Measurements from ENCODE around the gene PTPRU.

DNA sequence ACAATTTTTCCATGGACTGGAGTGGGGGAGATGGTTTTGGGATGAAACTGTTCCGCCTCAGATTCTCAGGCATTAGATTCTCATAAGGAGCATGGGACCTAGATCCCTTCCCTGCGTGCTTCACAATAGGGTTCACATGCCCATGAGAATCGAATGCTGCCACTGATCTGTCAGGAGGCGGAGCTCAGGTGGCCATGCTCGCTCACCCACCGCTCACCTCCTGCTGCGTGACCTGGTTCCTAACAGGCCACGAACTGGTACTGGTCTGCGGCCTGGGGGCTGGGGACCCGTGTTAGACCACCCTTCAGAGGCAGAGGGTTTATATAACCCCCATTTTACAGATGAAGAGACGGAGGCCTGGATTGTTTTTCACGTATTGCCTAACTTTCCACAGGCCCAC, 38.3 kb upstream of the PTPRU start:
- TF ChIP-seq, protein P1, sequence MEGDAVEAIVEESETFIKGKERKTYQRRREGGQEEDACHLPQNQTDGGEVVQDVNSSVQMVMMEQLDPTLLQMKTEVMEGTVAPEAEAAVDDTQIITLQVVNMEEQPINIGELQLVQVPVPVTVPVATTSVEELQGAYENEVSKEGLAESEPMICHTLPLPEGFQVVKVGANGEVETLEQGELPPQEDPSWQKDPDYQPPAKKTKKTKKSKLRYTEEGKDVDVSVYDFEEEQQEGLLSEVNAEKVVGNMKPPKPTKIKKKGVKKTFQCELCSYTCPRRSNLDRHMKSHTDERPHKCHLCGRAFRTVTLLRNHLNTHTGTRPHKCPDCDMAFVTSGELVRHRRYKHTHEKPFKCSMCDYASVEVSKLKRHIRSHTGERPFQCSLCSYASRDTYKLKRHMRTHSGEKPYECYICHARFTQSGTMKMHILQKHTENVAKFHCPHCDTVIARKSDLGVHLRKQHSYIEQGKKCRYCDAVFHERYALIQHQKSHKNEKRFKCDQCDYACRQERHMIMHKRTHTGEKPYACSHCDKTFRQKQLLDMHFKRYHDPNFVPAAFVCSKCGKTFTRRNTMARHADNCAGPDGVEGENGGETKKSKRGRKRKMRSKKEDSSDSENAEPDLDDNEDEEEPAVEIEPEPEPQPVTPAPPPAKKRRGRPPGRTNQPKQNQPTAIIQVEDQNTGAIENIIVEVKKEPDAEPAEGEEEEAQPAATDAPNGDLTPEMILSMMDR (IDR thresholded peaks at IDR 0.05) = no peak
- TF ChIP-seq POLR2AphosphoS5 (IDR thresholded peaks at IDR 0.05; ENCODE audit: low read depth, low read length) (no peak), TCF7L2 (IDR thresholded peaks at IDR 0.05; ENCODE audit: low read depth, low read length) (no peak), SIN3A (IDR thresholded peaks at IDR 0.05; ENCODE audit: borderline replicate concordance, insufficient read depth, low read depth, low read length) (no peak)
- TF ChIP-seq, protein P2, sequence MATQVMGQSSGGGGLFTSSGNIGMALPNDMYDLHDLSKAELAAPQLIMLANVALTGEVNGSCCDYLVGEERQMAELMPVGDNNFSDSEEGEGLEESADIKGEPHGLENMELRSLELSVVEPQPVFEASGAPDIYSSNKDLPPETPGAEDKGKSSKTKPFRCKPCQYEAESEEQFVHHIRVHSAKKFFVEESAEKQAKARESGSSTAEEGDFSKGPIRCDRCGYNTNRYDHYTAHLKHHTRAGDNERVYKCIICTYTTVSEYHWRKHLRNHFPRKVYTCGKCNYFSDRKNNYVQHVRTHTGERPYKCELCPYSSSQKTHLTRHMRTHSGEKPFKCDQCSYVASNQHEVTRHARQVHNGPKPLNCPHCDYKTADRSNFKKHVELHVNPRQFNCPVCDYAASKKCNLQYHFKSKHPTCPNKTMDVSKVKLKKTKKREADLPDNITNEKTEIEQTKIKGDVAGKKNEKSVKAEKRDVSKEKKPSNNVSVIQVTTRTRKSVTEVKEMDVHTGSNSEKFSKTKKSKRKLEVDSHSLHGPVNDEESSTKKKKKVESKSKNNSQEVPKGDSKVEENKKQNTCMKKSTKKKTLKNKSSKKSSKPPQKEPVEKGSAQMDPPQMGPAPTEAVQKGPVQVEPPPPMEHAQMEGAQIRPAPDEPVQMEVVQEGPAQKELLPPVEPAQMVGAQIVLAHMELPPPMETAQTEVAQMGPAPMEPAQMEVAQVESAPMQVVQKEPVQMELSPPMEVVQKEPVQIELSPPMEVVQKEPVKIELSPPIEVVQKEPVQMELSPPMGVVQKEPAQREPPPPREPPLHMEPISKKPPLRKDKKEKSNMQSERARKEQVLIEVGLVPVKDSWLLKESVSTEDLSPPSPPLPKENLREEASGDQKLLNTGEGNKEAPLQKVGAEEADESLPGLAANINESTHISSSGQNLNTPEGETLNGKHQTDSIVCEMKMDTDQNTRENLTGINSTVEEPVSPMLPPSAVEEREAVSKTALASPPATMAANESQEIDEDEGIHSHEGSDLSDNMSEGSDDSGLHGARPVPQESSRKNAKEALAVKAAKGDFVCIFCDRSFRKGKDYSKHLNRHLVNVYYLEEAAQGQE (IDR thresholded peaks at IDR 0.05; ENCODE audit: insufficient read depth in 1 of 2, low read depth in 2 of 2, low read length in 1 of 2) = no peak
